Neural cell (in vitro differentiated cells): Measurements from ENCODE around the gene PIEZO1. TPM values are rescaled to one million over a fixed set of nuclear protein-coding genes. Genes with fewer than 3 reads are reported as not detected.

Experiments
- H2AFZ ChIP-seq: fragments of 200-600, 300-800 bp; sonication (generic), shearing (Covaris generic); 2 replicates; pipeline ENCODE4 v1.6.0; 2014; ENCODE audit warnings: low read depth, mild to moderate bottlenecking, antibody characterized with exemption, low read length, moderate library complexity
- H3F3A ChIP-seq: fragments of 200-600 bp; shearing (Covaris generic); 2 replicates; pipeline ENCODE4 v1.6.1; 2016; ENCODE audit warnings: mild to moderate bottlenecking, moderate library complexity, mixed read lengths, antibody characterized with exemption, low read length; ENCODE audit not compliant: insufficient read depth, poor library complexity, severe bottlenecking
- H3K27ac ChIP-seq: fragments of 200-600, 300-800 bp; sonication (generic), shearing (Covaris generic); 2 replicates; pipeline ENCODE4 v1.5.1; 2014; ENCODE audit warnings: mild to moderate bottlenecking, low read length, moderate library complexity
- H3K27me3 ChIP-seq: fragments of 300-800, 200-600 bp; sonication (generic), shearing (Covaris generic); 2 replicates; pipeline ENCODE4 v1.6.0; 2014; ENCODE audit warnings: mild to moderate bottlenecking, low read depth, low read length, moderate library complexity; ENCODE audit not compliant: insufficient read depth
- H3K36me3 ChIP-seq: fragments of 300-800, 200-600 bp; sonication (generic), shearing (Covaris generic); 2 replicates; pipeline ENCODE4 v1.5.1; 2014; ENCODE audit warnings: mild to moderate bottlenecking, antibody characterized with exemption, low read length, moderate library complexity; ENCODE audit not compliant: insufficient read depth
- H3K4me2 ChIP-seq: fragments of 300-800, 200-600 bp; sonication (generic), shearing (Covaris generic); 2 replicates; pipeline ENCODE4 v1.6.0; 2014; ENCODE audit warnings: mild to moderate bottlenecking, low read length
- H3K4me3 ChIP-seq: fragments of 300-800, 200-600 bp; sonication (generic), shearing (Covaris generic); 2 replicates; pipeline ENCODE4 v1.5.1; 2014; ENCODE audit warnings: mild to moderate bottlenecking, low read length, moderate library complexity
- H3K79me2 ChIP-seq: fragments of 200-600 bp; shearing (Covaris generic); replicated peaks from 2 replicates; pipeline ENCODE4 v1.6.0; 2014; ENCODE audit warnings: mild to moderate bottlenecking, low read length, moderate library complexity; ENCODE audit not compliant: insufficient read depth
- H3K9ac ChIP-seq: fragments of 300-800, 200-600 bp; sonication (generic), shearing (Covaris generic); 2 replicates; pipeline ENCODE4 v1.6.1; 2016; ENCODE audit warnings: mild to moderate bottlenecking, low read length, mixed read lengths
- H3K9me2 ChIP-seq: fragments of 200-600 bp; shearing (Covaris generic); 2 replicates; pipeline ENCODE4 v1.6.1; 2016; ENCODE audit warnings: mild to moderate bottlenecking, low read length, mixed read lengths; ENCODE audit not compliant: insufficient read depth
- H3K9me3 ChIP-seq: fragments of 200-600, 300-800 bp; sonication (generic), shearing (Covaris generic); 2 replicates; pipeline ENCODE4 v1.6.1; 2016; ENCODE audit warnings: mild to moderate bottlenecking, mixed run types, low read length, moderate library complexity, mixed read lengths
- H4K20me1 ChIP-seq: fragments of 200-600 bp; shearing (Covaris generic); 2 replicates; pipeline ENCODE4 v1.6.1; 2016; ENCODE audit warnings: mild to moderate bottlenecking, mixed run types; ENCODE audit not compliant: insufficient read depth
- CTCF ChIP-seq: fragments of 450-650 bp; IDR thresholded peaks from 2 replicates; pipeline ENCODE4 v1.5.1; 2014; ENCODE audit warnings: antibody characterized with exemption, mild to moderate bottlenecking, moderate library complexity; ENCODE audit not compliant: poor library complexity, severe bottlenecking
- EP300 ChIP-seq: fragments of 450-650 bp; conservative IDR thresholded peaks from 2 replicates; pipeline ENCODE4 v1.6.1; 2014; ENCODE audit warnings: antibody characterized with exemption, mild to moderate bottlenecking, moderate library complexity; ENCODE audit not compliant: poor library complexity, severe bottlenecking
- EZH2 ChIP-seq: fragments of 200-600, 300-800 bp; shearing (Covaris generic), sonication (generic); IDR thresholded peaks from 2 replicates; pipeline ENCODE4 v1.6.1; 2014; ENCODE audit warnings: antibody characterized with exemption, low read length, borderline replicate concordance, mild to moderate bottlenecking; ENCODE audit not compliant: insufficient read depth, poor library complexity, severe bottlenecking
- MXI1 ChIP-seq: fragments of 450-650 bp; conservative IDR thresholded peaks from 2 replicates; pipeline ENCODE4 v1.6.1; 2014; ENCODE audit warnings: antibody characterized with exemption, mild to moderate bottlenecking; ENCODE audit not compliant: poor library complexity, severe bottlenecking
- POLR2AphosphoS5 ChIP-seq: IDR thresholded peaks from 2 replicates; pipeline ENCODE4 v1.6.1; 2012
- RAD21 ChIP-seq: fragments of 450-650 bp; conservative IDR thresholded peaks from 2 replicates; pipeline ENCODE4 v1.6.1; 2014; ENCODE audit warnings: antibody characterized with exemption, mild to moderate bottlenecking, moderate library complexity
- REST ChIP-seq: IDR thresholded peaks from 2 replicates; pipeline ENCODE4 v1.6.1; 2012; ENCODE audit warnings: borderline replicate concordance
- SMC3 ChIP-seq: fragments of 450-650 bp; conservative IDR thresholded peaks from 2 replicates; pipeline ENCODE4 v1.6.1; 2014; ENCODE audit warnings: antibody characterized with exemption, mild to moderate bottlenecking, moderate library complexity; ENCODE audit not compliant: poor library complexity
- TAF1 ChIP-seq: IDR thresholded peaks from 2 replicates; pipeline ENCODE4 v1.6.1; 2012; ENCODE audit warnings: low read depth
- polyA plus RNA-seq: library from polyadenylated mRNA; depleted of rRNA; stranded (reverse); fragments of >200 nt; gene quantifications from 2 replicates; pipeline ENCODE4 v1.2.3, GENCODE V29; 2014

PIEZO1 gene
- polyA plus RNA-seq, 1 donor from 2014 or later: not detected

GRCh38 chr16:88677721-88678120 lies 107.3 kb downstream of the PIEZO1 start:
- Histone ChIP-seq H3K9me3 (no peaks in the 10 kb centered on the region), H3K4me2 (no peak overlapping the region), H3K27me3 (no peaks in the 10 kb centered on the region), H3K9me2 (no peaks in the 10 kb centered on the region), H3K27ac (no peak overlapping the region), H4K20me1 (no peaks in the 10 kb centered on the region), H3F3A (no peaks in the 10 kb centered on the region), H3K4me3 (no peak overlapping the region), H3K79me2 (no peaks in the 10 kb centered on the region), H2AFZ (no peak overlapping the region), H3K36me3 (no peaks in the 10 kb centered on the region), H3K9ac (no peak overlapping the region)
- no peak for TF ChIP-seq EP300
- TF ChIP-seq CTCF: no peak
- no peak for TF ChIP-seq EZH2
- TF ChIP-seq REST: no peak
- no peak for TF ChIP-seq MXI1
- no peak for TF ChIP-seq RAD21
- no peak for TF ChIP-seq SMC3
- TF ChIP-seq POLR2AphosphoS5: no peak
- no peak for TF ChIP-seq TAF1

GRCh38 chr16:88676502-88677242 lies 108.3 kb downstream of the PIEZO1 start:
- no peaks in the 10 kb centered on the region for H3K36me3 ChIP-seq
- no peaks in the 10 kb centered on the region for H3K27me3 ChIP-seq
- no peak overlapping the region for H3K27ac ChIP-seq
- H3K9me3 ChIP-seq: no peaks in the 10 kb centered on the region
- no peak for TF ChIP-seq SMC3
- TF ChIP-seq REST: no peak
- no peak for TF ChIP-seq TAF1
- no peak for TF ChIP-seq POLR2AphosphoS5
- TF ChIP-seq MXI1: no peak
- no peak for TF ChIP-seq EZH2
- TF ChIP-seq CTCF: no peak
- TF ChIP-seq EP300: no peak
- TF ChIP-seq RAD21: no peak
- H3K9ac ChIP-seq: no peak overlapping the region
- H3K9me2 ChIP-seq: no peaks in the 10 kb centered on the region
- no peaks in the 10 kb centered on the region for H4K20me1 ChIP-seq
- H3K4me3 ChIP-seq: no peak overlapping the region
- H2AFZ ChIP-seq: no peak overlapping the region
- no peak overlapping the region for H3K4me2 ChIP-seq
- H3K79me2 ChIP-seq: no peaks in the 10 kb centered on the region
- H3F3A ChIP-seq: no peaks in the 10 kb centered on the region
